ENCODE measurements around the gene SDK1. TPM values are rescaled to one million over a fixed set of nuclear protein-coding genes. Genes with fewer than 3 reads are reported as not detected.

The SDK1 gene
- total RNA-seq, 1 experiment from 2014 or later = 20.0 TPM

- no TSS peak for BruUV-seq (replicated peaks)
Observed at GRCh38 chr7:4115442-4115841, 814.4 kb downstream of the SDK1 start.

DNA sequence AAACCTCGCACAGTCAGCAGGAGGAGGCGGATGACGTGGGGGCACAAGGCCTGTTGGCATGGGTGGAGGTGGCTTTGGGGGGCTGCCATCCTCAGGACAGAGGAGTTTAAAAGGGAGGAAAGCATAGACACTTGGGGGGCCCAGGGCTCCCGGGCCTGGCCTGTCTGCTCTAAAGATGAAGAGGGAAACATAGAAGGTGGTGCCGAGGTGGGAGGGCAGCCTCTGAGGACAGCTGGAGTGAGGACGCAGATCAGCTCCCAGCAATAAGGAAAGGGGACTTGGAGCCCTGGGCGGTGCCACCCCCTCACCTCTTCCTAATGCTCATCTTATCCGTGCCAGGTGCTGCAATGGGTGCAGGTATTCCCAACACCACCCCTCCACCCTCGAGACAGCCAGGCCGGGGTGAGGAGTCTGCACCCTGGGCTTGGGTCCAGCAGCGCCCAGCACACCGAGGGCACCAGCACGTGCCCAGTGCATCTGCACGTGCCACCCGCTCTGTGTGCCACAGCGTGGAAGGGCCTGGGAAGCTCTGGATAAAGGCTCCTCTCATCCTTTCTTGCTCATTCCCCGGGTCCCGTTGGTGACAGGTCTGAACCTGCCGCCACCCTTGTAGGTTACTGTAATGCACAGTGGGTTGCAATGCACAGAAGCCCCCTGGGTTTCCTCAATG lies 815.0 kb downstream of the SDK1 start:
- H3K4me3 Mint-ChIP-seq (ENCODE audit: low read depth, unreplicated experiment) = no peak overlapping the region
- intact Hi-C loops (cut with micrococcal nuclease; ENCODE audit: unreplicated experiment) = loop anchor here (10.0 kb wide), 1 partner anchor 359 kb away; no protein-coding TSS in a partner anchor
- no TSS peak for BruUV-seq (replicated peaks)
- peaks cover 7% of the 10 kb centered on the region for H3K9me3 Mint-ChIP-seq (ENCODE audit: low read depth, unreplicated experiment)
- no peaks in the 10 kb centered on the region for H3K4me1 Mint-ChIP-seq (ENCODE audit: low read depth, unreplicated experiment)
- CTCF ChIA-PET = interaction anchor here (0.6 kb wide), 1 partner anchor 807 kb away, joined by 5 read pairs; no protein-coding TSS in a partner anchor
- DNase-seq = no peak
- H3K36me3 Mint-ChIP-seq (ENCODE audit: insufficient read depth, unreplicated experiment) = no peaks in the 10 kb centered on the region
- no peak overlapping the region for H3K27ac Mint-ChIP-seq (ENCODE audit: unreplicated experiment)
- TF ChIP-seq, protein P1, sequence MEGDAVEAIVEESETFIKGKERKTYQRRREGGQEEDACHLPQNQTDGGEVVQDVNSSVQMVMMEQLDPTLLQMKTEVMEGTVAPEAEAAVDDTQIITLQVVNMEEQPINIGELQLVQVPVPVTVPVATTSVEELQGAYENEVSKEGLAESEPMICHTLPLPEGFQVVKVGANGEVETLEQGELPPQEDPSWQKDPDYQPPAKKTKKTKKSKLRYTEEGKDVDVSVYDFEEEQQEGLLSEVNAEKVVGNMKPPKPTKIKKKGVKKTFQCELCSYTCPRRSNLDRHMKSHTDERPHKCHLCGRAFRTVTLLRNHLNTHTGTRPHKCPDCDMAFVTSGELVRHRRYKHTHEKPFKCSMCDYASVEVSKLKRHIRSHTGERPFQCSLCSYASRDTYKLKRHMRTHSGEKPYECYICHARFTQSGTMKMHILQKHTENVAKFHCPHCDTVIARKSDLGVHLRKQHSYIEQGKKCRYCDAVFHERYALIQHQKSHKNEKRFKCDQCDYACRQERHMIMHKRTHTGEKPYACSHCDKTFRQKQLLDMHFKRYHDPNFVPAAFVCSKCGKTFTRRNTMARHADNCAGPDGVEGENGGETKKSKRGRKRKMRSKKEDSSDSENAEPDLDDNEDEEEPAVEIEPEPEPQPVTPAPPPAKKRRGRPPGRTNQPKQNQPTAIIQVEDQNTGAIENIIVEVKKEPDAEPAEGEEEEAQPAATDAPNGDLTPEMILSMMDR (IDR thresholded peaks at IDR 0.05; ENCODE audit: unreplicated experiment) = no peak
- H3K27me3 Mint-ChIP-seq (ENCODE audit: unreplicated experiment) = no peaks in the 10 kb centered on the region

More at GRCh38 chr7:4115442-4115841, 814.4 kb downstream of the SDK1 start:
- no peaks in the 10 kb centered on the region for H3K36me3 Mint-ChIP-seq (ENCODE audit: insufficient read depth, unreplicated experiment)
- DNase-seq = no peak
- no peak overlapping the region for H3K27ac Mint-ChIP-seq (ENCODE audit: unreplicated experiment)
- CTCF ChIA-PET = no interaction called here
- intact Hi-C loops (cut with micrococcal nuclease; ENCODE audit: unreplicated experiment) = loop anchor here (10.0 kb wide), 1 partner anchor 359 kb away; no protein-coding TSS in a partner anchor
- TF ChIP-seq, protein P1 (IDR thresholded peaks at IDR 0.05; ENCODE audit: unreplicated experiment) = no peak
- no peaks in the 10 kb centered on the region for H3K27me3 Mint-ChIP-seq (ENCODE audit: unreplicated experiment)
- peaks cover 7% of the 10 kb centered on the region for H3K9me3 Mint-ChIP-seq (ENCODE audit: low read depth, unreplicated experiment)
- H3K4me3 Mint-ChIP-seq (ENCODE audit: low read depth, unreplicated experiment) = no peak overlapping the region
- no peaks in the 10 kb centered on the region for H3K4me1 Mint-ChIP-seq (ENCODE audit: low read depth, unreplicated experiment)

- H3K36me3 Mint-ChIP-seq (ENCODE audit: insufficient read depth, unreplicated experiment) = no peaks in the 10 kb centered on the region
- DNase-seq = no peak
- H3K4me3 Mint-ChIP-seq (ENCODE audit: low read depth, unreplicated experiment) = no peak overlapping the region
- no peaks in the 10 kb centered on the region for H3K4me1 Mint-ChIP-seq (ENCODE audit: low read depth, unreplicated experiment)
- intact Hi-C loops (cut with micrococcal nuclease; ENCODE audit: unreplicated experiment) = loop anchor here (10.0 kb wide), 1 partner anchor 355 kb away; no protein-coding TSS in a partner anchor
- no TSS peak for BruUV-seq (replicated peaks)
- CTCF ChIA-PET = no interaction called here
- no peak overlapping the region for H3K27ac Mint-ChIP-seq (ENCODE audit: unreplicated experiment)
- TF ChIP-seq, protein P1 (IDR thresholded peaks at IDR 0.05; ENCODE audit: unreplicated experiment) = no peak
- peaks cover 15% of the 10 kb centered on the region for H3K9me3 Mint-ChIP-seq (ENCODE audit: low read depth, unreplicated experiment)
- no peaks in the 10 kb centered on the region for H3K27me3 Mint-ChIP-seq (ENCODE audit: unreplicated experiment)
Observed at GRCh38 chr7:4119848-4120247, 818.8 kb downstream of the SDK1 start.

- peaks cover 20% of the 10 kb centered on the region for H3K9me3 Mint-ChIP-seq (ENCODE audit: low read depth, unreplicated experiment)
- no TSS peak for BruUV-seq (replicated peaks)
- intact Hi-C loops (cut with micrococcal nuclease; ENCODE audit: unreplicated experiment) = no loop called here
- no peak overlapping the region for H3K4me3 Mint-ChIP-seq (ENCODE audit: low read depth, unreplicated experiment)
- no peak overlapping the region for H3K27ac Mint-ChIP-seq (ENCODE audit: unreplicated experiment)
- CTCF ChIA-PET = no interaction called here
- H3K27me3 Mint-ChIP-seq (ENCODE audit: unreplicated experiment) = no peaks in the 10 kb centered on the region
- H3K36me3 Mint-ChIP-seq (ENCODE audit: insufficient read depth, unreplicated experiment) = no peaks in the 10 kb centered on the region
- no peaks in the 10 kb centered on the region for H3K4me1 Mint-ChIP-seq (ENCODE audit: low read depth, unreplicated experiment)
- DNase-seq = no peak
- TF ChIP-seq, protein P1 (IDR thresholded peaks at IDR 0.05; ENCODE audit: unreplicated experiment) = no peak
Observed at GRCh38 chr7:4123346-4123745, 822.3 kb downstream of the SDK1 start.
